Body of pancreas (tissue), 4 donors: Measurements from ENCODE around the gene ZNF24. TPM values are rescaled to one million over a fixed set of nuclear protein-coding genes. Genes with fewer than 3 reads are reported as not detected.

Experiments used
- ATAC-seq: fragments of 150-250 bp; one replicate; pipeline ENCODE4 v1.9.1; 2016
- DNase-seq, 4 donors: peaks; one replicate each; pipeline ENCODE4 v3.0.0-alpha.2; 2019
- H3K27ac ChIP-seq, 4 donors: fragments of 200-600 bp; sonication (generic); 1 replicate in 3 of 4; 2 replicates in 1 of 4; pipeline versions ENCODE4 v1.5.1 to v1.6.1; 2016 to 2019; ENCODE audit warnings: mild to moderate bottlenecking in 1 of 4, mixed read lengths in 1 of 4, moderate library complexity in 1 of 4
- H3K27me3 ChIP-seq, 2 donors: fragments of 200-600 bp; sonication (generic); one replicate each; pipeline ENCODE4 v1.6.0; 2016; ENCODE audit warnings: mild to moderate bottlenecking in 1 of 2
- H3K36me3 ChIP-seq, 2 donors: fragments of 200-600 bp; sonication (generic); replicated peaks in 1 of 2; 2 replicates each; pipeline ENCODE4 v1.5.1; 2016; ENCODE audit warnings: low read depth in 2 of 2; ENCODE audit not compliant: insufficient read depth in 1 of 2
- H3K4me1 ChIP-seq: fragments of 200-600 bp; sonication (generic); one replicate; pipeline ENCODE4 v1.6.0; 2016
- H3K4me3 ChIP-seq, 2 donors: fragments of 200-600 bp; sonication (generic); 1 replicate in 1 of 2; 2 replicates in 1 of 2; pipeline ENCODE4 v1.5.1; 2016 to 2019
- H3K9me3 ChIP-seq, 3 donors: fragments of 200-600 bp; sonication (generic); 1 replicate in 2 of 3; 2 replicates in 1 of 3; pipeline ENCODE4 v1.5.1; 2016
- CTCF ChIP-seq, 7 experiments: fragments of 450-650 bp in 4 of 7; fragments of 200-600 bp in 3 of 7; sonication (generic) in 3 of 7; IDR thresholded peaks; one replicate each; pipeline ENCODE4 v1.5.1; 2016 to 2019; ENCODE audit warnings: antibody characterized with exemption in 7 of 7
- POLR2A ChIP-seq, 3 donors: fragments of 450-650 bp; IDR thresholded peaks; one replicate each; pipeline ENCODE4 v1.6.1; 2016; ENCODE audit warnings: antibody characterized with exemption in 3 of 3, mild to moderate bottlenecking in 2 of 3
- WGBS, 2 donors: methylation state at CpG; one replicate each; pipeline ENCODE4 v1.1.5; 2017; 5-methylcytosine and 5-hydroxymethylcytosine counted together
- intact Hi-C: fragments of 100-400 bp; cut with DNase I; formaldehyde crosslinking; loops from one replicate; pipeline ENCODE4 v1.15.1; 2023
- total RNA-seq, 2 donors: library from RNA; depleted of rRNA; stranded (reverse); fragments of >200 nt; gene quantifications; one replicate each; pipeline ENCODE4 v1.1.0, GENCODE V29; 2016

Gene ZNF24
- total RNA-seq, 2 donors from 2014 or later, result 17.9 to 18.5 TPM

- no peak for DNase-seq
- Histone ChIP-seq H3K9me3 (no peaks in the 10 kb centered on the region), H3K27ac (no peak overlapping the region), H3K4me3 (no peak overlapping the region), H3K4me1 (peaks cover 11% of the 10 kb centered on the region), H3K36me3 (peaks cover 0 to 1% of the 10 kb centered on the region in 2 donors), H3K27me3 (no peaks in the 10 kb centered on the region)
- no peak for TF ChIP-seq CTCF (IDR thresholded peaks at IDR 0.05)
- TF ChIP-seq POLR2A (IDR thresholded peaks at IDR 0.05), result no peak
- 90 to 97% methylated on average over 2 of the region's 2 CpGs for WGBS, 2 donors
- ATAC-seq, result no peak
- intact Hi-C loops, result no loop called here
These were observed 48.2 kb downstream of the ZNF24 start for GRCh38 chr18:35296060-35296459.

GRCh38 chr18:35291166-35291565 is 53.1 kb downstream of the ZNF24 start:
- H3K27ac ChIP-seq, result peak overlapping the region in 1 of 4 donors; percentile 81
- intact Hi-C loops, result no loop called here
- ATAC-seq (no peak), DNase-seq (no peak)
- no peaks in the 10 kb centered on the region for H3K27me3 ChIP-seq
- WGBS, 2 donors, result 70 to 80% methylated on average over 2 of the region's 2 CpGs
- peaks cover 25% of the 10 kb centered on the region for H3K4me1 ChIP-seq
- H3K4me3 ChIP-seq, result no peak overlapping the region
- no peaks in the 10 kb centered on the region for H3K9me3 ChIP-seq
- TF ChIP-seq POLR2A (IDR thresholded peaks at IDR 0.05) (no peak), CTCF (IDR thresholded peaks at IDR 0.05) (no peak)
- H3K36me3 ChIP-seq, result no peaks in the 10 kb centered on the region

GRCh38 chr18:35290094-35290735 is 54.0 kb downstream of the ZNF24 start, which contains the start of gene ZSCAN30:
TSS of gene ZSCAN30 (minus strand) at chr18:35290229. CDS start at chr18:35264352, 25,877 bp downstream.
- Histone ChIP-seq H3K27me3 (no peaks in the 10 kb centered on the region), H3K27ac (peak within 1 kb of the TSS; percentile 81 to 87 (median 82)), H3K4me3 (peak within 1 kb of the TSS; percentile 61 to 84), H3K4me1 (peaks cover 25% of the 10 kb centered on the region), H3K9me3 (no peaks in the 10 kb centered on the region), H3K36me3 (no peaks in the 10 kb centered on the region)
- WGBS, 2 donors, result 1 to 2% methylated on average over 19 to 41 of the region's 41 CpGs
- intact Hi-C loops, result no loop called here
- peak; percentile 100 for ATAC-seq
- peak; percentile 95 to 96 (median 95) for DNase-seq
- TF ChIP-seq CTCF (IDR thresholded peaks at IDR 0.05), result no peak
- TF ChIP-seq POLR2A (IDR thresholded peaks at IDR 0.05), result peak; percentile 58 to 91 (median 89)

- H3K9me3 ChIP-seq, result no peaks in the 10 kb centered on the region
- DNase-seq, result peak; percentile 44 to 60 (median 48)
- peak; percentile 54 for ATAC-seq
- 0 to 1% methylated on average over 8 of the region's 8 CpGs for WGBS, 2 donors
- intact Hi-C loops, result loop anchor here (10.0 kb wide), 1 partner anchor 45 kb away; no protein-coding TSS in a partner anchor
- peak overlapping the region; percentile 61 to 84 for H3K4me3 ChIP-seq
- no peak for TF ChIP-seq CTCF (IDR thresholded peaks at IDR 0.05)
- TF ChIP-seq POLR2A (IDR thresholded peaks at IDR 0.05), result no peak
- no peaks in the 10 kb centered on the region for H3K36me3 ChIP-seq
- H3K27me3 ChIP-seq, result no peaks in the 10 kb centered on the region
- peaks cover 25% of the 10 kb centered on the region for H3K4me1 ChIP-seq
- H3K27ac ChIP-seq, result peak overlapping the region; percentile 81 to 87 (median 82)
These were observed 54.5 kb downstream of the ZNF24 start for GRCh38 chr18:35289727-35290093.

GRCh38 chr18:35289293-35289692 is 54.9 kb downstream of the ZNF24 start:
- DNase-seq (no peak), ATAC-seq (peak; percentile 4)
- Histone ChIP-seq H3K36me3 (no peaks in the 10 kb centered on the region), H3K27me3 (no peaks in the 10 kb centered on the region), H3K4me1 (peaks cover 25% of the 10 kb centered on the region), H3K9me3 (no peaks in the 10 kb centered on the region), H3K27ac (peak overlapping the region; percentile 81 to 87 (median 82)), H3K4me3 (peak overlapping the region; percentile 61 to 84)
- intact Hi-C loops, result loop anchor here (10.0 kb wide), 1 partner anchor 46 kb away; no protein-coding TSS in a partner anchor
- TF ChIP-seq POLR2A (IDR thresholded peaks at IDR 0.05), result no peak
- TF ChIP-seq CTCF (IDR thresholded peaks at IDR 0.05), result no peak
- 4 to 10% methylated on average over 6 of the region's 6 CpGs for WGBS, 2 donors
